ENCODE measurements around the gene ST14.

- TF ChIP-seq EZH2 (IDR thresholded peaks at IDR 0.05), result peak; percentile 61
- no peak for TF ChIP-seq POLR2AphosphoS5 (IDR thresholded peaks at IDR 0.05; ENCODE audit: borderline replicate concordance, low read depth, low read length)
Measured at GRCh38 chr11:130159139-130159538, 443 bp upstream of the ST14 start.

All from SK-N-MC (cell line).